Measurements from ENCODE around the gene TUBB. TPM values are rescaled to one million over a fixed set of nuclear protein-coding genes. Genes with fewer than 3 reads are reported as not detected.

Gene TUBB
- total and polyA plus RNA-seq, 9 of the 15 experiments (the other 6 are each of a cell fraction or from before 2014, with no cell fraction given): 971 to 2,870 (median 1,478) TPM

GRCh38 chr6:30722280-30723112, 2.3 kb downstream of the TUBB start (continued):
- TF ChIP-seq, protein P1, sequence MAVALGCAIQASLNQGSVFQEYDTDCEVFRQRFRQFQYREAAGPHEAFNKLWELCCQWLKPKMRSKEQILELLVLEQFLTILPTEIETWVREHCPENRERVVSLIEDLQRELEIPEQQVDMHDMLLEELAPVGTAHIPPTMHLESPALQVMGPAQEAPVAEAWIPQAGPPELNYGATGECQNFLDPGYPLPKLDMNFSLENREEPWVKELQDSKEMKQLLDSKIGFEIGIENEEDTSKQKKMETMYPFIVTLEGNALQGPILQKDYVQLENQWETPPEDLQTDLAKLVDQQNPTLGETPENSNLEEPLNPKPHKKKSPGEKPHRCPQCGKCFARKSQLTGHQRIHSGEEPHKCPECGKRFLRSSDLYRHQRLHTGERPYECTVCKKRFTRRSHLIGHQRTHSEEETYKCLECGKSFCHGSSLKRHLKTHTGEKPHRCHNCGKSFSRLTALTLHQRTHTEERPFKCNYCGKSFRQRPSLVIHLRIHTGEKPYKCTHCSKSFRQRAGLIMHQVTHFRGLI (CRISPR knock-in tag; IDR thresholded peaks at IDR 0.05): no peak
- TF ChIP-seq RFX5 (IDR thresholded peaks at IDR 0.05; ENCODE audit: low read depth, low read length) (no peak), COPS2 (conservative IDR thresholded peaks at IDR 0.05) (no peak), CSDE1 (IDR thresholded peaks at IDR 0.05) (no peak), TBP (optimal IDR thresholded peaks at IDR 0.05; ENCODE audit: low read depth, low read length) (no peak), POLR2AphosphoS2 (IDR thresholded peaks at IDR 0.05; ENCODE audit: low read length) (no peak; the same call in 1 of the 2 replicates), ZFP36 (IDR thresholded peaks at IDR 0.05; ENCODE audit: low read depth, low read length, partially characterized antibody) (no peak), CHD7 (IDR thresholded peaks at IDR 0.05; ENCODE audit: low read depth, low read length) (no peak), POLR3G (IDR thresholded peaks at IDR 0.05; ENCODE audit: extremely low read depth, insufficient read length, insufficient replicate concordance) (no peak), U2AF1 (optimal IDR thresholded peaks at IDR 0.05; ENCODE audit: low read depth, low read length) (no peak), SMAD1 (IDR thresholded peaks at IDR 0.05; ENCODE audit: low read depth, low read length, partially characterized antibody) (no peak), CBX1 (IDR thresholded peaks at IDR 0.05; ENCODE audit: low read depth) (no peak)
- TF ChIP-seq, protein P2, sequence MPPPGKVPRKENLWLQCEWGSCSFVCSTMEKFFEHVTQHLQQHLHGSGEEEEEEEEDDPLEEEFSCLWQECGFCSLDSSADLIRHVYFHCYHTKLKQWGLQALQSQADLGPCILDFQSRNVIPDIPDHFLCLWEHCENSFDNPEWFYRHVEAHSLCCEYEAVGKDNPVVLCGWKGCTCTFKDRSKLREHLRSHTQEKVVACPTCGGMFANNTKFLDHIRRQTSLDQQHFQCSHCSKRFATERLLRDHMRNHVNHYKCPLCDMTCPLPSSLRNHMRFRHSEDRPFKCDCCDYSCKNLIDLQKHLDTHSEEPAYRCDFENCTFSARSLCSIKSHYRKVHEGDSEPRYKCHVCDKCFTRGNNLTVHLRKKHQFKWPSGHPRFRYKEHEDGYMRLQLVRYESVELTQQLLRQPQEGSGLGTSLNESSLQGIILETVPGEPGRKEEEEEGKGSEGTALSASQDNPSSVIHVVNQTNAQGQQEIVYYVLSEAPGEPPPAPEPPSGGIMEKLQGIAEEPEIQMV (tag; conservative IDR thresholded peaks at IDR 0.05; ENCODE audit: low read depth): no peak

Measured in K562 (cell line).